Measurements from ENCODE around the gene MRC2.

Gene MRC2

GRCh38 chr17:62738281-62738680 lies 110.8 kb downstream of the MRC2 start:
- DNase-seq (ENCODE audit: extremely low spot score) = no peak
- ChIA-PET POLR2A (no interaction called here), CTCF (no interaction called here)
- TF ChIP-seq CTBP1 (IDR thresholded peaks at IDR 0.05; ENCODE audit: borderline replicate concordance) (no peak), FOXK2 (IDR thresholded peaks at IDR 0.05) (no peak), TARDBP (IDR thresholded peaks at IDR 0.05) (no peak), ZNF384 (IDR thresholded peaks at IDR 0.05) (no peak), SP1 (IDR thresholded peaks at IDR 0.05) (no peak), BHLHE40 (IDR thresholded peaks at IDR 0.05; ENCODE audit: borderline replicate concordance) (no peak), HDGF (IDR thresholded peaks at IDR 0.05; ENCODE audit: borderline replicate concordance) (no peak), NFRKB (IDR thresholded peaks at IDR 0.05) (no peak), ELF4 (IDR thresholded peaks at IDR 0.05) (no peak), L3MBTL2 (conservative IDR thresholded peaks at IDR 0.05) (no peak), LEF1 (IDR thresholded peaks at IDR 0.05; ENCODE audit: borderline replicate concordance) (no peak), FOXM1 (IDR thresholded peaks at IDR 0.05; ENCODE audit: borderline replicate concordance) (no peak), ARNT (IDR thresholded peaks at IDR 0.05) (no peak)
- TF ChIP-seq, protein P1, sequence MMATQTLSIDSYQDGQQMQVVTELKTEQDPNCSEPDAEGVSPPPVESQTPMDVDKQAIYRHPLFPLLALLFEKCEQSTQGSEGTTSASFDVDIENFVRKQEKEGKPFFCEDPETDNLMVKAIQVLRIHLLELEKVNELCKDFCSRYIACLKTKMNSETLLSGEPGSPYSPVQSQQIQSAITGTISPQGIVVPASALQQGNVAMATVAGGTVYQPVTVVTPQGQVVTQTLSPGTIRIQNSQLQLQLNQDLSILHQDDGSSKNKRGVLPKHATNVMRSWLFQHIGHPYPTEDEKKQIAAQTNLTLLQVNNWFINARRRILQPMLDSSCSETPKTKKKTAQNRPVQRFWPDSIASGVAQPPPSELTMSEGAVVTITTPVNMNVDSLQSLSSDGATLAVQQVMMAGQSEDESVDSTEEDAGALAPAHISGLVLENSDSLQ (IDR thresholded peaks at IDR 0.05) = no peak

- CTCF ChIA-PET = no interaction called here
- no peak for DNase-seq (ENCODE audit: extremely low spot score)
- no peak for TF ChIP-seq FOXA1 (IDR thresholded peaks at IDR 0.05)
- TF ChIP-seq FOXM1 (IDR thresholded peaks at IDR 0.05; ENCODE audit: borderline replicate concordance) = no peak
- TF ChIP-seq ELF4 (IDR thresholded peaks at IDR 0.05) = no peak
- TF ChIP-seq, protein P1 (IDR thresholded peaks at IDR 0.05) = no peak
- no peak for TF ChIP-seq CTBP1 (IDR thresholded peaks at IDR 0.05; ENCODE audit: borderline replicate concordance)
- no peak for TF ChIP-seq FOXK2 (IDR thresholded peaks at IDR 0.05)
- TF ChIP-seq BHLHE40 (IDR thresholded peaks at IDR 0.05; ENCODE audit: borderline replicate concordance) = no peak
- no peak for TF ChIP-seq LEF1 (IDR thresholded peaks at IDR 0.05; ENCODE audit: borderline replicate concordance)
- no peak for TF ChIP-seq SP1 (IDR thresholded peaks at IDR 0.05)
- TF ChIP-seq TARDBP (IDR thresholded peaks at IDR 0.05) = no peak
- no peak for TF ChIP-seq L3MBTL2 (conservative IDR thresholded peaks at IDR 0.05)
- no peak for TF ChIP-seq ARNT (IDR thresholded peaks at IDR 0.05)
- TF ChIP-seq HDGF (IDR thresholded peaks at IDR 0.05; ENCODE audit: borderline replicate concordance) = no peak
- no peak for TF ChIP-seq ZNF384 (IDR thresholded peaks at IDR 0.05)
- TF ChIP-seq SUZ12 (IDR thresholded peaks at IDR 0.05) = no peak
- no peak for TF ChIP-seq NFRKB (IDR thresholded peaks at IDR 0.05)
- POLR2A ChIA-PET = no interaction called here
Measured at GRCh38 chr17:62739645-62740388, 112.3 kb downstream of the MRC2 start.

GRCh38 chr17:62741290-62741689 lies 113.8 kb downstream of the MRC2 start:
- ChIA-PET POLR2A (no interaction called here), CTCF (no interaction called here)
- no peak for TF ChIP-seq L3MBTL2 (conservative IDR thresholded peaks at IDR 0.05)
- no peak for TF ChIP-seq FOXK2 (IDR thresholded peaks at IDR 0.05)
- no peak for TF ChIP-seq FOXA1 (IDR thresholded peaks at IDR 0.05)
- TF ChIP-seq ELF4 (IDR thresholded peaks at IDR 0.05) = no peak
- no peak for TF ChIP-seq BHLHE40 (IDR thresholded peaks at IDR 0.05; ENCODE audit: borderline replicate concordance)
- TF ChIP-seq TARDBP (IDR thresholded peaks at IDR 0.05) = no peak
- TF ChIP-seq SUZ12 (IDR thresholded peaks at IDR 0.05) = no peak
- no peak for TF ChIP-seq ARNT (IDR thresholded peaks at IDR 0.05)
- TF ChIP-seq HDGF (IDR thresholded peaks at IDR 0.05; ENCODE audit: borderline replicate concordance) = no peak
- no peak for TF ChIP-seq SP1 (IDR thresholded peaks at IDR 0.05)
- no peak for TF ChIP-seq CTBP1 (IDR thresholded peaks at IDR 0.05; ENCODE audit: borderline replicate concordance)
- TF ChIP-seq FOXM1 (IDR thresholded peaks at IDR 0.05; ENCODE audit: borderline replicate concordance) = no peak
- TF ChIP-seq ZNF384 (IDR thresholded peaks at IDR 0.05) = no peak
- no peak for TF ChIP-seq NFRKB (IDR thresholded peaks at IDR 0.05)
- TF ChIP-seq LEF1 (IDR thresholded peaks at IDR 0.05; ENCODE audit: borderline replicate concordance) = no peak
- TF ChIP-seq, protein P1 (IDR thresholded peaks at IDR 0.05) = no peak
- DNase-seq (ENCODE audit: extremely low spot score) = no peak

All from HEK293T (cell line).